HG03457 (cell line): ENCODE measurements around the gene LGALS9C.
"Not testable (repeated sequence)": the region's sequence is repeated elsewhere in the genome, so short reads cannot be mapped to it uniquely, and the experiment has no call there.

ENCODE experiments used
- ATAC-seq: cut with Tn5 transposase; IDR thresholded peaks from one replicate; pipeline ENCODE4 v1.9.1; 2021; ENCODE audit warnings: moderate number of reproducible peaks; ENCODE audit not compliant: unreplicated experiment

LGALS9C gene

DNA sequence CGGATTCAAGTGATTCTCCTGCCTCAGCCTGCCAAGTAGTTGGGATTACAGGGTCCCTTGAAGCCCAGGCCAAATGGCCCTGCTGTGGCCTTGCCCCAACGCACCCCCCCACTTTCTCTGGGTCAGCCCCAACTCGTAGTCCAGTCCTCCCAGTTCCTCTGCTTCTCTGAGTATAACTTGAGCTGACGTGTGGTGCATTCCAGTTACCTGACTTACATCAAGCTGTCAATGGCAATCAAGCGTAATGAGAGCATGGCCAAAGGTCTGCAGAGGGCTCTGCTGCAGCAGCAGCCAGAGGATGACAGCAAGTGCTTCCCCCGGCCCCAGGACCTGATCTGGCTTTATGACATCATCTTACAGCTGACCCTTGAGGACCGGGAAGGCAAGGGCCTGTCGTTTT is 50.8 kb downstream of the LGALS9C start:
- not testable (repeated sequence) for ATAC-seq

DNA sequence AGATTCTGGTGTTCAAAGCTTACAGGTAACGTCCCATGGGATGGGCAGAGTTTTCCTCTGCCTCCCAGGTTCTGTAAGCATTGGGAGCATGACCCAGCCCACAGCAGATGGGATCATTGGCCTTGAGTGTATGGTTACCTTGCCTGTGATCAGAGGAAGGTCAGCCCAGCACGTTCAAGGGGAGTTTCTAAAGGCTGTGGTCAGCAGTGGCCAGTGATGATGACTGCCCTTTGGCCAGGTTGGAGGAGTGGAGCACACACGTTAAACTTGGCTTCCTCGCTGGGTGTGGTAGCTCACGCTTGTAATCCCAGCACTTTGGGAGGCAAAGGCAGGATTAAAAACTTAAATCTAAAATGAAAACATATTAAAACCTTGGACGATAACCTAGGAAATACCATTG is 51.8 kb downstream of the LGALS9C start:
- ATAC-seq, result not testable (repeated sequence)

DNA sequence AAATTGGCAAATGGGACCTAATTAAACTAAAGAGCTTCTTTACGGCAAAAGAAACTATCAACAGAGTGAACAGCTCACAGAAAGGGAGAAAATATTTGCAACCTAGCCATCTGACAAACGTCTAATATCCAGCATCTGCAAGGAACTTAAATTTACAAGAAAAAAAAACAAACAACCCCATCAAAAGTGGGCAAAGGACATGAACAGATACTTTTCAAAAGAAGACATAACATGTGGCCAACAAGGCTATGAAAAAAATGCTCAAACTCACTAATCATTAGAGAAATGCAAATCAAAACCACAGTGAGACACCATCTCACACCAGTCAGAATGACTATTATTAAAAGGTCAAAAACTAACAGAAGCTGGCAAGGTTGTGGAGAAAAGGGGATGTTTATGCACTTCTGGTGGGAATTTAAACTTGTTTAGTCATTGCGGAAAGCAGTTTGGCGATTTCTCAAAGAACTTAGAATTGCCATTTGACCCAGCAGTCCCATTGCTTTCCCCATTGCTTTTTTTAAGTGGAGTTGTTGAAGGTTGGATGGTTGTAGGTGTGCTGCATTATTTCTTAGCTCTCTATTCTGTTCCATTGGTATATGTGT is 52.4 kb downstream of the LGALS9C start:
- ATAC-seq, result not testable (repeated sequence)

DNA sequence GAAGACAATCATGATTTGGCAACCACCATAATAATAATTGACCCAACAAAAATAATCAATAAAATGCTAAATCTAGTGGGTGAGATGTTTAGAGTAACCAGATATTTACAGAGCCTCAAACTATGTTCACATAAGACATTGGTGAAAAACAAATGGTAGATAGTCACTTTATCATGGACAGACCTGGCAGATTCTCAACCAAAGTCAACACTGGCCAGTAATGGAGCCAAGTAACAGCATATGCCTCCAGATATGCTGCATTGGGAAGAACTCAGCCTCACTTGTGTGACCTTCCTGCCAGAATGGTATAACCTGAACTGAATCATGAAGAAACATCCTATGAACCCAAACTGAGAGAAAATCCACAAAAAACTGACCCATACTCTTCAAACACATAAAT is 53.8 kb downstream of the LGALS9C start:
- ATAC-seq, result not testable (repeated sequence)

DNA sequence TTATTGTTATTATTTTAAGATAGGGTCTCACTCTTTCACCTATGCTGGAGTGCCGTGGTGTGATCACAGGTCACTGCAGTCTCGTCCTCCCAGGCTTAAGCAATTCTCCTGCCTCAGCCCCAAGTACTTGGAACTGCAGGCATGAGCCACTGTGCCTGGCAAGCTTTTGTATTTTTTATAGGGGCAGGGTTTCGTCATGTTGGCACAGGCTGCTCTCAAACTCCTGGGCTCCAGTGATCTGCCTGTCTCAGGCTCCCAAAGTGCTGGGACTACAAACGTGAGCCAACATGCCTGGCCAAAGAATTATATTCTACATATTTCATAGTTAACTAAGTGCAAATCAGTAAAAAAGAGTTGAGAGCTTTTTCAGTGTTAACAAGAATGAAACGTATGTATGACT is 65.6 kb downstream of the LGALS9C start:
- not testable (repeated sequence) for ATAC-seq

DNA sequence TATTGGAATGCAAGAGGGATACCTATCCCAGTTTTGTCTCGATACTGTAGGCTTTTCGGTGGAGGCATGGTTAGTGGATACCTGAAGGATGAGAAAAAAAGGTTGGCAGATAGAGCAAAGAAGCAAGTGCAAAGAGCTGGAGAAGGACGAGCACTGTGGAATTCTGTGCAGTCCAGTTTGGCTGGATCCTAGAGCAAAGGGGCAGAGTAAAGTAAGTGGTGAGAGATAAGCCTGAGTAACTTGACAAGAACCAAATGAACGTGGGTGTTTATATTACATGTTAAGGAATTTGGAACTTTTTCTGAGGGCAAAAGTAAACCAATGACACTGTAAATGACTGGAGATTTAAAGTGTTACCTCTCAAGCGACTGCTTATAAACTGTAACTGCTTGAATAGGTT is 66.3 kb downstream of the LGALS9C start:
- not testable (repeated sequence) for ATAC-seq
